ENCODE results near the gene RAB14.

The RAB14 gene

DNA sequence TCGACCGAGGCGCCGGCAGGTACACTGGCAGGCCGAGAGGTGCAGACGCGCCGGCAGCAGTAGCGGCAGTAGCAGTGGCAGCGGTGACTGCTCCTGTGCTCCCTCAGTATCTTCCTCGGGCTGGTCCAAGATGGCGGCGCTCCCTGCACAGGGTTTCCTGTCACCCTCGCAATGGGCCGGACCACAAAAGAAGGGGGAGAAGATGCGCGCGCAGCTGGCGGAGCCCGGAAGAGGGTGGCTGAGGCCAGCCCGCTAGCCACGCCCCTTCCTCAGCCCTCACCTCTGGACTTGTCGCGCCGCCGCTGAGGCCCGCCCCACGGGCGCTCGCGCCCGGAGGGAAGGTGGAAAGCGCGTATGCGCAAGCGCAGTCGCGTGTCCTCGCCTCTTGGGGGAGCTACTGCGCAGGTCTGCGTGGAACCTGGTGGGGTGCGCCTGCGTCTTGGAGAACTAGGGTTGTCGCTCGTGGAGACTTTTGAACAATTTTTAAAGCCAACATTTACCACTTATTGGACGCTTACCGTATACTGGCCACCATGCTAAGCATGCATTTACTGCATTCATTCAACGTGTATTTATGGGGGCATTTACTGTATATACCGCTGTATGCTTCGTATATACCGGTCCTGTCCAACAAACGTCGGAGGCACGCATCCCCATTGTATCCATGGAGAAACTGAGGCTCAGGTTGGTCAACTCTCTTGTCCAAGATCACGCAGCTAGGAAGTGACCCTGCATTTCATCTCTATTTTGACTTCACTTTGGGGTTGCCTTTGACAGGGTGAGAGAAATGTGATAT is at the start of gene RAB14:
TSS of gene RAB14 (minus strand) at position 132 of the 796 bp plus-strand sequence. CDS start 8,457 bp downstream, outside the sequence.
- DNase-seq (ENCODE audit: low read depth in 2 of 3, low spot score in 1 of 3): peak; percentile 99 to 100 (median 100)

DNA sequence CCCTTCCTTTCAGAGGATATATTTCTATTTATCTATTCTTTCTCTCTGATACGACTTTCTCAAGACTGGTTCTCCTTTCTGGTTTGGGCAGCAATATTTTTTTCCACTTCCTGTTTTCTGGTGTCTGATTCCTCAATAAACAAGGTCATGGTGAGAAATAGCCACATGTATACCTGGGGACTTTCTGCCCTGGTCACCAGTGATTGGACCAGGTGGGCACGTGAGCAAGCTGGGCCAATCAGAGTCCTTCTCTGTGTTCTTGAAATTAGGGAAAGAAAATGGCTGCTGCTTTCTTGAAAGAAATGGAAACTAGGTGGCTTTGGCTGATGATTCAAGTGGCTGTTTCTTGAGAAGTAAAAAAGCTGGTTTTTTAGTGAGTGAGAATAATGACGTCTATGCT is 47.9 kb upstream of the RAB14 start:
- no peak for DNase-seq (ENCODE audit: low read depth in 2 of 3, low spot score in 1 of 3)

GRCh38 chr9:121246821-121247561 is 45.3 kb upstream of the RAB14 start:
- no peak for DNase-seq (ENCODE audit: low read depth in 2 of 3, low spot score in 1 of 3)

DNA sequence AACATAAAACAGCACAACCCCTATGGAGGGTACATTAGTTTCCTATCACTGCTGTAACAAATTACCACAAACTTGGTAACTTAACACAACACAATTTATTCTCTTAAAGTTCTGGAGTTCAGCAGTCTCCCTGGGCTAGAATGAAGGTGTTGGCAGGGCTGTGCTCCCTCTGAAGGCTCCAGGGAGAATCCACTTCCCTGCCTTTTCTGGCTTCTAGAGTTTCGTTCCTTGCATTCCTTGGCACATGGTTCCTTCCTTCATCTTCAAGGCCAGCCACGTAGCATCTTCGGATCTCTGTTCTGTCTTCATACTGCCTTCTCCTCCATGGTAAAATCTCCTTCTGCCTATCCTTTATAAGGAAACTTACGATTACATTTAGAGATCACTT is 41.3 kb upstream of the RAB14 start:
- no peak for DNase-seq (ENCODE audit: low read depth in 2 of 3, low spot score in 1 of 3)

DNA sequence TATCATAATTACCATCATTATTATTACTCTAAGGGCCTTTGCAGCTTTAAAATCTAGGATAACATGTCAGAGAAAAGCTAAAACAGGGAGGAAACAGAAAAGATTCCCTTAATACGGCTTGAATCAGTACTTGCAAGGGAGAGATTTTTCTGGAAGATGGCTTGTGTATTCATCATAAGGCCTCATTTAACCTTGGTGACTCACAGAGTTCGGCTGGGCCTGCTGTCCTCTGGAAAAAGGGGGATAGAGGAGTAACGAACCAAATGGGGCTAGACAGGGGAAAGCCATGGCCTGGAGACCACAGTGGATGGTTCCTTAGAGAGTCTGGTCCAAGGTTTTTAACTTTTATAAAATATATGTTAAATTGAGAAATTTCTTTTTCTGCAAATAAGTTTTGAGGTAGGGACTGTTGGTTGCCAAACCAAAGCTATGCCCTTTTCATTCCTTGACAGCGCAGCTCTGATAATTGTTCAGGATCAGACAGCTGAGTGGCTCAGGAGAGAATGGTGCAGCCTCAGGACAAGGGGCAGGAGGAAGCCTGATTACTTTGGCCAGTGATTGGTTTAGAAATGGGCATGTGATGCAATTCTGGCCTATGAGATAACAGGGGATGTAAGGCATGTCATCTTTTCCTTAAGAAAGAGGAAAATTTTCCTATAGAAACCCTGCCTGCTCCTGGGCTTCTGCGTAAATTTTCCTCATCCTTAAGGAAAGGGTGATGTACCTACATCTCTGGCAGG is 40.7 kb upstream of the RAB14 start:
- DNase-seq (ENCODE audit: low read depth in 2 of 3, low spot score in 1 of 3): no peak

DNA sequence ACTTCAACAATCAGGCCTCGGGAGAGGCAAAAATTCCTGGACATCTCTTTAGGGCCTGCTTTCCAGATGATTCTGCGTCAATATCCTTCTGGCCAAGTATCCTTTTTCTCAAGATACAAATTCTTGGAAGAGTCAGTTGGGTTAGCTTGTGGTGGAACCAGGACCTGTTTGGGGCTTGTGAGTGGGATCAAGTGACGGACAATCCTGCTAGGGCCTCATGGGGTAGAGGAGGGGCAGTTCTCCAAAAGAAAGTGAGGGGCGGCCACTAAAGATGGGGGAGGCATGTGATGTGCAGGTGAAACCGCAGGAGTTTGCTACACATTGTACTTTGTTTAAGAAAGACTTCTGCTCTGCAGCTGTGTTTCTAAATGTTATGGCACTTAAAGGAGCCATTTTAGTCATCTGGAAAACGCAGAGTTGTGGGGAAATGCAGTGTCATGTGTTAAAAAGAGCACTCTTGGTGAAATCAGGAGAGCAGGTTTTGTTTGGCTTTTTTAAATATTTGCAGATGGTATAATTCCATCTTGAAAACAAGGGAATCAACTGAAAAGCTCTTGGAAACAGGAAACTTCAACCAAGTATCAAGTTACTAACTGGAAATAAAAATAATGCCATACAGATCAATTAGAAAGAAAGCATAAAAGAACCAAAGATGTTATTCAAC is 38.9 kb upstream of the RAB14 start:
- DNase-seq (ENCODE audit: low read depth in 2 of 3, low spot score in 1 of 3): no peak

- DNase-seq (ENCODE audit: low read depth in 2 of 3, low spot score in 1 of 3): no peak
Observed at GRCh38 chr9:121239851-121240250, 38.2 kb upstream of the RAB14 start.

DNA sequence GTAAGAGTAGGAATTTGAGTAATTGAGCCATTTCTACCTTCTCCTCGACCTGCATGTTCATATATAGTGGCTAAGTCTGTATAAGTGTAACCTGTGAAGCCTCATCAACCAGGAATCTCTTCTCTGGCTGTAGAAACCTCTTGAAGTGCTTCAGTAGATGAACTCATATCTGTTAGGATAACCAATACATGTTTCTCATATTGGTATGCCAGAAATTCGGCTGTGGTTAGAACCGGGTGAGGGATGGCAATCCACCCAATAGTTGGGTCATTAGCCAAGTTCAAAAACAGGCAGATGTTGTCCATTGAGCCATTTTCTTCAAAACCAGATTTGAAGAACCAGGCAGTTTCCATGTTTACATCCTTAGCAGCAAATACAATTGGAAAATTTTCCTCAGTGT is 37.4 kb upstream of the RAB14 start:
- no peak for DNase-seq (ENCODE audit: low read depth in 2 of 3, low spot score in 1 of 3)

DNA sequence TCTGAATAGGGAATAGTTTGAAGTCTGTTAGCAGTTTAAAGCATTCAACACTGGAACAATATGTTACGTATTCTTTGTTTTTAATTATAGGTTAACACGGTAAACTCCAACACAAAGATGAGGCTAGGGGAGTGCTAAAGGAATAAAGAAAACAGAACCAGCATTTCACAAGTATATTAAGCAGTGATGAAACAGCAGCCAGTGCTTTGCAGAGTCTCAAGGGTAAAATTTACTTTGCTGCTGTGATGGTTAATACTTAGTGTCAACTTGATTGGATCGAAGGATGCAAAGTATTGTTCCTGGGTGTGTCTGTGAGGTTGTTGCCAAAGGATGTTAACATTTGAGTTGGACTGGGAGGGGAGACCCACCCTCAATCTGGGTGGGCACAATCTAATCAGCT is 36.2 kb upstream of the RAB14 start:
- no peak for DNase-seq (ENCODE audit: low read depth in 2 of 3, low spot score in 1 of 3)

- no peak for DNase-seq (ENCODE audit: low read depth in 2 of 3, low spot score in 1 of 3)
Observed at GRCh38 chr9:121235512-121235911, 33.8 kb upstream of the RAB14 start.

GRCh38 chr9:121234832-121235161 is 33.1 kb upstream of the RAB14 start:
- no peak for DNase-seq (ENCODE audit: low read depth in 2 of 3, low spot score in 1 of 3)

DNA sequence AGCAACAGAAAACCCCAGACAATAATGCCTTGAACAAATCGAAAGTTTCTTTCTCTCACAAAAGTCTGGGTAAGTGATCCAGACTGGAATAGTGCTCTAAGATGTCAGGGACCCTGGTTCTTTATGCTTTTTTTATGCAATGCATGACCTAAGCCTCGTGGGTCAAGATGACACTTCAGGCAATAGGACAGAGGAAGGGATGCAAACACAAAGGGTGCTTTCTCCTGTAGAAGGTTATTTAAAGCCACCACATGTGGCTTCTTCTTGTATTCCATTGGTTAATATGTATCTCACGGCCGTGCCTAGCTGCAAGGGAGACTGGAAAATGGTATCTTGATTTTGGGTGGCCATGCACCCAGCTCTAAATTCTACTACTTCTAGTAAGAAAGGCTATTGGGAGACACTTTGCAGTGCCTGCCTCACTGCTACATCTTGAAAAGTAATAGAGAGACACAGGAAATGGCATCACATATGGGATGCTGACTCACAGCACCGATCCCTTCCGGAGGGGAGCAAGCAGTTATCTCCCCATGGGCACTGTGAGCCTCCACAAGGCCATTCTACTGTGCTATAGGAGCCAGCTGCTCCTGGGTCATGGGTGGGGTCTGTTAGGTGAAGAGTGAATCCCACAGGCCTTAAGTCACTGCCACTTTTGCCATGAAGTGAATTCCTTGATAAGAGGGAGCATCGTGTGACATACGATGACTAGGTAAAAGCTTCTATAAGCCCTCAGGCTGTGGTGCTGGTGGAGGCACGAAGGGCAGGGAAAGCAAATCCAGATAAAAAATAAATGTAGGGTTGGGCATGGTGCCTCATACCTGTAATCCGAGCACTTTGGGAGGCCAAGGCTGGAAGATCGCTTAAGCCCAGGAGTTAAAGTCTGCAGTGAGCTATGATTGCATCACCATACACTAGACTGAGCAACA is 32.5 kb upstream of the RAB14 start:
- DNase-seq (ENCODE audit: low read depth in 2 of 3, low spot score in 1 of 3): no peak

GRCh38 chr9:121232251-121232650 is 30.6 kb upstream of the RAB14 start:
- DNase-seq (ENCODE audit: low read depth in 2 of 3, low spot score in 1 of 3): no peak

- no peak for DNase-seq (ENCODE audit: low read depth in 2 of 3, low spot score in 1 of 3)
Observed at GRCh38 chr9:121230256-121230655, 28.6 kb upstream of the RAB14 start.

- DNase-seq (ENCODE audit: low read depth in 2 of 3, low spot score in 1 of 3): no peak
Observed at GRCh38 chr9:121227862-121228261, 26.2 kb upstream of the RAB14 start.

DNA sequence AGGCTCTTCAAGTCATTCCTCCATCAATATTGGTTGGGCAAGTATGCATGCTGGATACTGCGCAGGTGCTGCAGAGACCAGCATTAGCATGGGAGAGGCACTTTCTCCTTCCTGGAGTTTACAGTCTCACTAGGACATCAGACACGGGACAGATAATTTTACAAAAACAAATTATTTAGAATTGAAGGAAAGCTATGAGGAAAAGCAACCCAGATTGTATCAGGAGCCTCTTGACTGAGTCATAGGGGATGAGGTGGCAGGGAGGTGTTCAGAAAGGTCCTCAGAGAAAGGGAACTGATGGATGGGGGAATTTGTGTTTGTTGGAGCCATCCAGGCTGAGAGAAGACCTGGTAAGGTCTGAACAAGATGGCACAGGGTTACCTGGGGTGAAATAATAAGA is 24.5 kb upstream of the RAB14 start:
- DNase-seq (ENCODE audit: low read depth in 2 of 3, low spot score in 1 of 3): no peak

DNA sequence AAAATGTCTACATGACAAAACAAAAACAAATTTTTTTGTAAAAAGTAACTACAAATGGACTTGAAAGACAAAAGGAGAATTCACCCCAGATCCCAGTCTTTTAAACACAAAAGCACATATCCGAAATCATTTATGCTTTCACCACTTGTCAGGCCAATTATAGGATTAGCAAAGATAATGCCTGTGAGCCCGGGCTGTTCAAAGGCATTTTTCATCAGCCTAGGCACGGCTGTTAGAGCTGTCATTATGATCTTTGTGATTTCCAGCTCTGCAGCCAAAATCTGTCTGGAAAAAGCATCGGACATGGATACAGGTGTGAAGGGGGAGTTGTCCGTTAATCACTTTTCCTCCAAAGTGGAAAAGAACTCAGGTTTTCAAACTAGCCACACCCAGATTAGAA is 23.6 kb upstream of the RAB14 start:
- no peak for DNase-seq (ENCODE audit: low read depth in 2 of 3, low spot score in 1 of 3)

DNA sequence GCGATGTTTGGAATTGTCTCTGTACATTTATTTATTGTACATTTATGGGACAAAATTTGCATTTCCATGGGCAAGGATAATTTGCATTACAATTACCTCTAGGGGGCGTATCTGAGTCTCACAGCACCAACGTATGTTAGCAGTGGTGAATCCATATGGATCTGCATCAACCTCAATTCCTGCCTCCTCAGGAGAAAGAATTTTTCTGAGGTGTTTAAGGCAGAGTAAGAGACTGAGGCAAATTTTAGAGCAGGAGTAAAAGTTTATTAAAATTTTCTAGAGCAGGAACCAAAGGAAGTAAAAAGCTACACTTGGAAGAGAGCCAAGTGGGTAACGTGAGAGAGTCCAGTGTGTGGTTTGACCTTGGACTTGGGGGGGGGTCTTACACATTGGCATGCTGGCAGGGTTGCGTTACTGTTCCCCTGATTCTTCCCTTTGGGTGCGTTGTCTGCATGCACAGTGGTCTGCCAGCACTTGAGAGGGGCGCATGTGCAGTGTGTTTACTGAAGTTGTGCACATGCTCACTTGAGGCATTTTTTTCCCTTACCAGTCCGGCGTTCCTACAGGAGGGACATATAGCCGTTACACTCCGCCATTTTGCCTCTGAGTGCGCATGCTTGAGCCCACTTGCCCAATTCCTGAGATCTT is 21.0 kb upstream of the RAB14 start:
- DNase-seq (ENCODE audit: low read depth in 2 of 3, low spot score in 1 of 3): no peak

DNA sequence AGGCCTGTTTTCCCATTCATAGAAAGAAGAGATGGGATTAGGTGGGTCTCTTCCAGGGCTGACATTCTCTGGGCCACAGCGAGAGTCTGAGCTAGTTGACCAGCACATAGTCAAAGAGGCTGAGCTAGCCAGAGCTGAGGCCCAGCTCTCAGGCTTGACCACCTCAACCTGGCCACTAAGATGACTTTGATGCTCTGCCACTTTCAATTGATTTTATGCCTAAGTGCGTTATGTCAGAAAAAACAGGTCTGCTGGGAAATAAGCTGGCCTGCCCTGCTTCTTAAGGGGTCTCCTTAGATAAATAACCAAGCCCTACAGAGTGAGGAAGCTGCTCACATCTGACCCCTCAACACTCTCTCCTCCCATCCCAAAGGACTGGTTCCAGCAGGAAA is 20.0 kb upstream of the RAB14 start:
- DNase-seq (ENCODE audit: low read depth in 2 of 3, low spot score in 1 of 3): no peak

All from stimulated activated CD4-positive, alpha-beta T cell treated with anti-CD3 and anti-CD28 coated beads, Interleukin-12 subunit alpha, Interleukin-12 subunit beta, amount 100 ng/mL, for 48 hours (primary cell).